GM12865 (cell line): ENCODE results near the gene CCDC8.

ENCODE experiments used
- DNase-seq: peaks from one replicate; pipeline ENCODE4 v3.0.0; 2010; ENCODE audit warnings: low read depth
- H3K4me3 ChIP-seq: 2 replicates; pipeline ENCODE4 v1.5.1; 2011; ENCODE audit warnings: mild to moderate bottlenecking, low read depth, low read length, control low read depth
- TF ChIP-seq, protein P1 (sequence below): IDR thresholded peaks from 2 replicates; pipeline ENCODE4 v1.5.1; 2011; ENCODE audit warnings: low read length, control low read depth, low read depth, inconsistent platforms; ENCODE audit not compliant: insufficient read depth; ENCODE audit errors: missing control alignments

CCDC8 gene

DNA sequence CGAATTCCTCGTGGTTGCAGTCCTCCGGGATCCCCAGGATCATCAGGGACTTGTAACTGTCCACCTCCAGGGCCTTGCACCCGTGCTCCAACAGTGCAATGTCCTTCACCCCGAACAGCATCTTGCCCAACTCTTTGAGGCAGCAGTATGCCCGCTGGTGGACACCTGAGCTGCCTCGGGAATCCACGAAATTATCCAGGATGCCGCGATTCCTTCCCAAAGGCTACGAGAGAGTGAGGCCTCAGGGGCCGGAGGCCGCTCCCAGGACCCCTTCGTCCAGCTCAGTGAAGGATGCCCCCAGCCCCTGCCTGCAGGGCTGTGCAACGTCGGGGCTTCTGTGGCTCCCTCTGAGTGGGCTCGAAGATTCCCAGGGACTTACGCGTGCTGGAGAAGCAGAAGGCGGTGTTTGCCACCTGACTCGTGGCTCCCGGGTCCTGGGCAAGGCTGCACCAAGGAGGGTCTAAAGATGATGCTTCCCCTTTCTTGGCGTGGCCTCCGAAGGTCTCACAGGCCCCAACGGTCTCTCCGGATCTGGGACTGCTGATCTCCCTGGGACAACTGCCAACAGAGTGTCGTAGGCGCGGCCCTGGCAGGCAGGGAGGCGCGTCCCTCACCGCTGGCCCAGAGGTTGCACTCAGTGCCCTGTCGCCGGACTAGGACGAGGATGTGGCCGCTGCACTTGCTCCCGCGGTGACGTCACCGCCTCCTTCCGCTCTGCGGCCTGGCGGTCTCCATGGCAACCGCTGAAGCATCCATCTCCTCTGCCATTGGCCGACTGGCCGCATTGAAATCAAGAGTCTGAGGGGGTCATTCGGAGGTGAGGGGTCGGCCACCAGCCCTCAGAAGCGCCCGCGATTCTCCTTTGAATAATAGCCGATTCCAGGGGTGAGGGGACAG is 15.1 kb upstream of the CCDC8 start, which contains the start of gene PNMA8C:
Gene PNMA8C (minus strand): TSS at position 698 of the 897 bp plus-strand sequence. CDS start 577 bp downstream, at position 121.
- peak; percentile 66 for DNase-seq
- TF ChIP-seq, protein P1, sequence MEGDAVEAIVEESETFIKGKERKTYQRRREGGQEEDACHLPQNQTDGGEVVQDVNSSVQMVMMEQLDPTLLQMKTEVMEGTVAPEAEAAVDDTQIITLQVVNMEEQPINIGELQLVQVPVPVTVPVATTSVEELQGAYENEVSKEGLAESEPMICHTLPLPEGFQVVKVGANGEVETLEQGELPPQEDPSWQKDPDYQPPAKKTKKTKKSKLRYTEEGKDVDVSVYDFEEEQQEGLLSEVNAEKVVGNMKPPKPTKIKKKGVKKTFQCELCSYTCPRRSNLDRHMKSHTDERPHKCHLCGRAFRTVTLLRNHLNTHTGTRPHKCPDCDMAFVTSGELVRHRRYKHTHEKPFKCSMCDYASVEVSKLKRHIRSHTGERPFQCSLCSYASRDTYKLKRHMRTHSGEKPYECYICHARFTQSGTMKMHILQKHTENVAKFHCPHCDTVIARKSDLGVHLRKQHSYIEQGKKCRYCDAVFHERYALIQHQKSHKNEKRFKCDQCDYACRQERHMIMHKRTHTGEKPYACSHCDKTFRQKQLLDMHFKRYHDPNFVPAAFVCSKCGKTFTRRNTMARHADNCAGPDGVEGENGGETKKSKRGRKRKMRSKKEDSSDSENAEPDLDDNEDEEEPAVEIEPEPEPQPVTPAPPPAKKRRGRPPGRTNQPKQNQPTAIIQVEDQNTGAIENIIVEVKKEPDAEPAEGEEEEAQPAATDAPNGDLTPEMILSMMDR, result no peak
- no peak within 1 kb of the TSS for H3K4me3 ChIP-seq

DNA sequence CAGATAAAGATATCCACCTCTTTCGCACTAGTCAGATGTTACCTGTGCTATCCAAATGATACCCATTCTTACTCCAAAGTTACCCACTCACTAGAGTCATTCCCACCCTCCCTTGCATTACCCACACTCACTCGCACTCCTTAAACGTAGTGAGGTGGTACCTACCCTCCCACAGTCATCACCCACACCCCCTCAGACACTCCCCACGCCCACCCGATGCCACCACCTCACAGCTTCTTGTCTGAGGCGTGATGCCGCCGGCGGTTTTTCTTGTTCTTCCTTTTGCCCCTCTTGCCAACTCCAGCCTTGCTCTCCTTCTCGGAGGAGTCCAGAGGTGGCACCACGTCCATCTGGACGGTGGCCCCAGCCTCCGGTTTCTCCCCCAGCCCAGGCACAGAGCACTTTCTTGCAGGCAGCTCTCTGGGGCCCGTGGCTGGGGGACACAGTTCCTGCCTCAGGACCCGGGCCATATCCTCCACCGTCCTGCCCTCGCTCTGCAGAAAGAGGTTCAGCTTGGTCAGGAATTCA is 14.2 kb upstream of the CCDC8 start:
- TF ChIP-seq, protein P1, result no peak
- no peak for DNase-seq
- H3K4me3 ChIP-seq, result no peak overlapping the region

DNA sequence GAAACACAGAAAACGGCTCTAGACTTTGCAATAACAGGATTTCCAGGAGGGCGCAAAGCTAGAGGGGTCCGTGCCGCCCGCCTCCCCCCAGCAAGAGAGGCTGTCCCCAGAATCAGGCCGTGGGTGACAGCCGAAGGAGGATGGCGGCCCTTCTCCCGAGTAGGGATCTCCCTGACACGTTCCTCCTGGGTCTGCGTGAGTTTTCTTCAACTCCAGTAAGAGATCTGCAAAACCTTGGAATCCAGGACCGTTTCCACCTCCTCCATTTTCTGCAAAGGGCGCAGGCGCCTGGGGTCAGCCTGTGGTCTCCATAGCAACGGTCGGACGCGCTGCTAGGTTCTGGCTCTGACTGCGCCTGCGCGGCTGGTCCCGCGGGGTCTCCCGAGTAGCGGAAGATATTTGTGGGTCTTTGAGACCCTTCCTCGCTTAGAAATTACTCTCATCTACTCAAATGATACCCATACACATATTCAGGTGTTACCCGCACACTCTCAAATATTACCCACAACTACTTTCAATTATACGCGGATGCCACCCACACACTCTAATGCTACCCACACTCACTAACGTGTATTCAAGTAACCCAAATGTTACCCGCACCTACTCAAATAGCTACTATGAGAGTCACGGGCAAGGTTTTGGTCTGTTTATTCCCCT is 13.3 kb upstream of the CCDC8 start:
- DNase-seq, result peak; percentile 63
- TF ChIP-seq, protein P1, result no peak
- peak overlapping the region; percentile 43 for H3K4me3 ChIP-seq

DNA sequence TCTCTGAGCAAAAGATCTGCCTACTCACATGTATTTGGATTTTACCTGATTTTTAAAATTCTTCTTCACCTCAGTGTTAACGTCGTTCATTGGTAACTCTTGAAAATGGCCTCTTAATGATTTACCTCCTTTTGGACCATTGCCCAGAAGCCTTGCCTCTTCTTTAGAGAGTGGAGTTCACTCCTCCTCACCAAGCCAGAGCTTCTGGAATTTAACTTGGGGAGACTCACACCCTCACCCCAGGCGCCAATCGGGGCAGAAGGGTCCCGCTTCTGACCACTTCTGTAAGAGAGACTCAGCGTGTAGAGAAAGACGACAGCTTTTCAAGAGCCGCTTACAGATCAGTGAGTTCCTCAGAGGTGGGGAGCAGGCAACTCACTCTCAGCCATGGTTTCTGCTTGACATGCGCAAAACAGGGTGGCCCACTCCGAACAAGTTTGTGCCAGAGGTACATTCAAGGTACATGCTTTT is 12.7 kb upstream of the CCDC8 start:
- H3K4me3 ChIP-seq, result peak overlapping the region; percentile 43
- DNase-seq, result no peak
- TF ChIP-seq, protein P1, result no peak

DNA sequence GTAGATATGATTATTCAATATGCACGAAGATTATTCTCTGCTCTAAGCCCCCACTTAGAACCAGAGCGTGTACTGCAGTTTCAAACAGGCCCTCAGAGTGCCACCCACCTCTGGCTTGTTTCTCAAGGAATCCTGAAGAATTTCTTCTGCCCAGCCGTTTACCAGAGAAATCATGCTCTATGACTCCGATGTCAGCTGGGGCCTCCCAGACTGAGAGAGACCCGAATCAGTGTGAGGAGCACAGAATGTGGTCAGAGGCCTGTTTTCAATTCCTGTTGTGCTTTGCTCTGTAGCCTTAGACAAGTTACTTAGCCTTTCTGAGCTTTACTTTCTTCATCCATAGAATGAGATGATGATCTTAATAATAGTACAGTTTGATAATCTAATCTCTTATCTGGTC is 9.8 kb upstream of the CCDC8 start:
- no peak overlapping the region for H3K4me3 ChIP-seq
- TF ChIP-seq, protein P1, result no peak
- DNase-seq, result peak; percentile 13

DNA sequence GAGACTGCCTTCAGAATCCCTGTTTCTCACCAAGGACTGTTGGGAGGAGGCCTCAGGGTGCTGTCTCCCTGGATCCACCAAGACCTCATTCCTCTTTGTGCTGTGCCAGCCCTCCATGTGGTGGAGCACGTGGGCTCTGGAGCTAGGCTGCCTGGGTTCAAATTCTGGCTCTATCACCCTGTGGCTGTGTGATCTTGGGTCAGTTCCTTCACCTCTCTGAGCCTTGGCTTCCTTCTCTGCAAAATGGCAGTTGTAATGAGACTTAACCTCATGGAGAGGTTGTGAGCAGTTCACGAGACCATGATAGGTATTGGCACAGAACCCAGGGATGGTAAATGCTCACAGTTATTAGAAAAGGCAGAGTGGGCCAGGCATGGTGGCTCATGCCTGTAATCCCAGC is 9.0 kb upstream of the CCDC8 start:
- no peak for DNase-seq

More for the DNA sequence above, 9.0 kb upstream of the CCDC8 start:
- TF ChIP-seq, protein P1, result no peak
- no peak overlapping the region for H3K4me3 ChIP-seq
